Peyer's patch (tissue), 4 donors: ENCODE measurements around the gene POLDIP3. TPM values are rescaled to one million over a fixed set of nuclear protein-coding genes. Genes with fewer than 3 reads are reported as not detected.

Experiments
- DNase-seq, 3 donors: peaks; one replicate each; pipeline ENCODE4 v3.0.0-alpha.2; 2017 to 2019
- H3K27ac ChIP-seq, 4 donors: fragments of 200-600 bp; sonication (generic); one replicate each; pipeline ENCODE4 v1.5.1; 2016 to 2019
- H3K27me3 ChIP-seq, 2 donors: fragments of 200-600 bp; sonication (generic); one replicate each; pipeline ENCODE4 v1.5.1; 2019
- H3K36me3 ChIP-seq, 3 donors: fragments of 200-600 bp; sonication (generic); one replicate each; pipeline ENCODE4 v1.5.1; 2016 to 2019
- H3K4me1 ChIP-seq, 4 donors: fragments of 200-600 bp; sonication (generic); one replicate each; pipeline ENCODE4 v1.5.1; 2016 to 2019
- H3K4me3 ChIP-seq, 4 donors: fragments of 200-600 bp; sonication (generic); 1 replicate in 3 of 4; 2 replicates in 1 of 4; pipeline ENCODE4 v1.5.1; 2016 to 2019; ENCODE audit warnings: mild to moderate bottlenecking in 1 of 4
- H3K9me3 ChIP-seq, 4 donors: fragments of 200-600 bp; sonication (generic); one replicate each; pipeline ENCODE4 v1.5.1; 2016 to 2019; ENCODE audit warnings: mild to moderate bottlenecking in 1 of 4
- POLR2A ChIP-seq, 2 donors: fragments of 450-650 bp; IDR thresholded peaks; one replicate each; pipeline ENCODE4 v1.5.1; 2017; ENCODE audit warnings: antibody characterized with exemption in 2 of 2, mild to moderate bottlenecking in 2 of 2, moderate library complexity in 2 of 2
- total RNA-seq, 4 donors: library from RNA; depleted of rRNA; stranded (reverse); fragments of >200 nt; gene quantifications; one replicate each; pipeline ENCODE4 v1.1.0, GENCODE V29; 2016
- TF ChIP-seq, protein P1 (sequence below), 6 experiments: fragments of 450-650 bp in 4 of 6; fragments of 200-600 bp in 2 of 6; sonication (generic) in 1 of 6; IDR thresholded peaks; one replicate each; pipeline ENCODE4 v1.5.1; 2017 to 2019; ENCODE audit warnings: antibody characterized with exemption in 6 of 6, mild to moderate bottlenecking in 3 of 6, moderate library complexity in 1 of 6

POLDIP3 gene
- total RNA-seq, 4 donors from 2014 or later: 30.3 to 42.9 (median 38.0) TPM

DNA sequence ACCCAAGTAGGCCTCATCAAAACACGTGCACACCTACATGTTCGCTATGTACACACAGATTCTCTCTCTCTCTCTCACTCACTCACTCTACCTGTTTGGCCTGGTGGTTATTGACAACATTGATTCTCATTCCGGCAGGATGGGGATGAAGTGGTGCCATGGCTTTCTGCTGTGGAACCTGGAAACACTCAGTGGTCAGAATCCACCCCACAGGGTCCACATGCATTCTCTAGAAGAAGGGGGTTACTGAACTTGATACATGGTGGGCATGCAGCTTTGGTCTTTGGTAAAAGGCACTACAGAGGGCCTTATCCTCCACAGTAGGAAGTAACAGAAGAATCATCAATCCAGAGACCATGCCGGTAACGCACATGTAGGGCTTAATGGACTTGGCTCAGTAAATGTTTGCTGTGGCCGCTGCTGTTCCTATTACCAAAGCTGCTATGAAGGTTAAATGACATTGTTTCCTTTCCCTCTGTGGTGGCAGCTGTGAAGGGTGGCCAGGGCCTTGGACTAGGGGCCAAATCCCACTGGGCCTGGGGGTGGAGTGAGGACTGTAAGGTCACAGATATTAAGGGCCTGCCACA is 12.7 kb downstream of the POLDIP3 start:
- Histone ChIP-seq H3K27ac (peak overlapping the region in 1 of 4 donors; percentile 66), H3K36me3 (peaks cover 0 to 74% (median 0%) of the 10 kb centered on the region in 3 donors)

DNA sequence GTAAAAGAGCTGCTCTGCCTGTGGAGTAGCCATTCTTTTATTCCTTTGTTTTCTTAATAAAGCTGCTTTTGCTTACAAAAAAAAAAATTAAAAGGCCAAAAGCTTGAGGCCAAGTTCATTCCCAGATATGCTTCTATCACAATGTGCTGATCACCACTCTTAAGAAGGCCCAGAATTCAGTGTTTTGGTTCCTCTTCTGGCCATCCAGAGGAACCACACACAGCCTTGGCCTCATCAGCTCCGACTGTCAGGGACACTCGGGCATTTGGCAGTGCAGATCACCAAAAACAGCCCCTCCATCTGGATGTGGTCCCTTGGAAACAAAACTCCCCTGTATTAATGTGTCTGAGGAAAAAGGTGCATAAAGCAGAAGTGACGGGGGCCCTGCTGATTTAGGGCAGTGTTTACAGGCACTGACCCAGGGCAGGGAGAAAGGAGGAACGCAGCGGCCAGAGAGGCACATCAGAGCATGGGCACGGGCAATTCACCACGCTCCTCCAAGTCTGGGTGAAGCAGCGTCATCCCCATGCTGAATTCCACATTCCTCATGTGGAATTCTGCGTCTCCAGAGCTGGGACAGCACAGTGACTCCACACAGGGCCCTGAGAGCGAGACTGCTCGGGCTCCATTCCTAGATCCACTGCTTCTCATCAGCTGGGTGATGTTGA is 17.7 kb downstream of the POLDIP3 start:
- no peak for DNase-seq
- H3K9me3 ChIP-seq: no peaks in the 10 kb centered on the region
- no peaks in the 10 kb centered on the region for H3K27me3 ChIP-seq
- no peaks in the 10 kb centered on the region for H3K4me1 ChIP-seq
- TF ChIP-seq POLR2A (IDR thresholded peaks at IDR 0.05): no peak
- TF ChIP-seq, protein P1, sequence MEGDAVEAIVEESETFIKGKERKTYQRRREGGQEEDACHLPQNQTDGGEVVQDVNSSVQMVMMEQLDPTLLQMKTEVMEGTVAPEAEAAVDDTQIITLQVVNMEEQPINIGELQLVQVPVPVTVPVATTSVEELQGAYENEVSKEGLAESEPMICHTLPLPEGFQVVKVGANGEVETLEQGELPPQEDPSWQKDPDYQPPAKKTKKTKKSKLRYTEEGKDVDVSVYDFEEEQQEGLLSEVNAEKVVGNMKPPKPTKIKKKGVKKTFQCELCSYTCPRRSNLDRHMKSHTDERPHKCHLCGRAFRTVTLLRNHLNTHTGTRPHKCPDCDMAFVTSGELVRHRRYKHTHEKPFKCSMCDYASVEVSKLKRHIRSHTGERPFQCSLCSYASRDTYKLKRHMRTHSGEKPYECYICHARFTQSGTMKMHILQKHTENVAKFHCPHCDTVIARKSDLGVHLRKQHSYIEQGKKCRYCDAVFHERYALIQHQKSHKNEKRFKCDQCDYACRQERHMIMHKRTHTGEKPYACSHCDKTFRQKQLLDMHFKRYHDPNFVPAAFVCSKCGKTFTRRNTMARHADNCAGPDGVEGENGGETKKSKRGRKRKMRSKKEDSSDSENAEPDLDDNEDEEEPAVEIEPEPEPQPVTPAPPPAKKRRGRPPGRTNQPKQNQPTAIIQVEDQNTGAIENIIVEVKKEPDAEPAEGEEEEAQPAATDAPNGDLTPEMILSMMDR (IDR thresholded peaks at IDR 0.05): no peak
- H3K4me3 ChIP-seq: no peak overlapping the region
- H3K36me3 ChIP-seq: peaks cover 0 to 98% (median 0%) of the 10 kb centered on the region in 3 donors
- no peak overlapping the region for H3K27ac ChIP-seq

More for the DNA sequence above, 12.7 kb downstream of the POLDIP3 start:
- no peaks in the 10 kb centered on the region for H3K9me3 ChIP-seq
- no peak for DNase-seq
- H3K4me3 ChIP-seq: no peak overlapping the region
- TF ChIP-seq, protein P1 (IDR thresholded peaks at IDR 0.05): no peak
- TF ChIP-seq POLR2A (IDR thresholded peaks at IDR 0.05): no peak
- H3K27me3 ChIP-seq: no peaks in the 10 kb centered on the region
- H3K4me1 ChIP-seq: no peaks in the 10 kb centered on the region

DNA sequence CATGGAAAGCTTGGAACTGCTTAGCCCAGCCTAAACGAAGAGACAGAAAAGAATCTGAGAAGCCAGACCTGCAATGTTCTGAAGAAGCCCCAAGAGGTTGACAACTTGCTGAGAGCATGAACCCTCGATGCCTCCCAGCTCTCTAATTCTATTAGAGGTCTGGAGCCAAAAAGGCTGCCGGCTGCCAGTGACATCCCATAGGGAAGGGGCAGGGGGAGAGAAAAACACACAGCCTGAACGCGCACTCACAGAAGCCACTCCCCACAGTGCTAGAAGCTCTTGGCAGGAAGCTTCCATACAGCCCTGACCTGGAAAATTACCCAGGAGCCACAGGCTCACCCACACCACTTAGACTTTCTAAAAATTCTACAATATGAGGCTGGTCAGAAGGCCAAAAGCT is 18.3 kb downstream of the POLDIP3 start:
- DNase-seq: no peak
- TF ChIP-seq POLR2A (IDR thresholded peaks at IDR 0.05): no peak
- no peak overlapping the region for H3K27ac ChIP-seq
- peaks cover 0 to 98% (median 0%) of the 10 kb centered on the region in 3 donors for H3K36me3 ChIP-seq
- H3K27me3 ChIP-seq: no peaks in the 10 kb centered on the region
- no peaks in the 10 kb centered on the region for H3K9me3 ChIP-seq
- H3K4me3 ChIP-seq: no peak overlapping the region
- H3K4me1 ChIP-seq: no peaks in the 10 kb centered on the region

DNA sequence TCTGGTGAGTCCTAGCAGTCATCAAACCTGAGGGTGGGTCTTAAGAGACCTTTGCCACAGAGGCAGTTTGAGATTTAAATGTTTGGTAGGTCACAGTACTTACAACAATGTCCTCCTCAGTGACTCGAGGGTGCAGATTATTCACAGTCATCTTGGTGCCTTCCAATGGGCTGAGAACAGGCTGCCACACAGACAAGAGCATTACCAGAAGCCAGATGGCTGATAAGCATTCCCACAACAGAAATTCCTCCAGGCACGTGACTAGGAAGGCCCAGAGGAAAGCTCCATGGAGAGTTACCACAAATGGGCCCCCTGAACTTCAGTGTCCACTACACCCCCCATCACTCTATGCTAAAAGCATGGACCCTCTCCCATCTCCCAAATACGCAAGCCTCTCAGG is 19.2 kb downstream of the POLDIP3 start:
- no peaks in the 10 kb centered on the region for H3K4me1 ChIP-seq
- H3K27me3 ChIP-seq: no peaks in the 10 kb centered on the region
- no peak for TF ChIP-seq POLR2A (IDR thresholded peaks at IDR 0.05)
- TF ChIP-seq, protein P1 (IDR thresholded peaks at IDR 0.05): no peak
- no peak for DNase-seq
- no peak overlapping the region for H3K27ac ChIP-seq
- H3K4me3 ChIP-seq: no peak overlapping the region
- H3K9me3 ChIP-seq: no peaks in the 10 kb centered on the region
- peaks cover 0 to 98% (median 0%) of the 10 kb centered on the region in 3 donors for H3K36me3 ChIP-seq

DNA sequence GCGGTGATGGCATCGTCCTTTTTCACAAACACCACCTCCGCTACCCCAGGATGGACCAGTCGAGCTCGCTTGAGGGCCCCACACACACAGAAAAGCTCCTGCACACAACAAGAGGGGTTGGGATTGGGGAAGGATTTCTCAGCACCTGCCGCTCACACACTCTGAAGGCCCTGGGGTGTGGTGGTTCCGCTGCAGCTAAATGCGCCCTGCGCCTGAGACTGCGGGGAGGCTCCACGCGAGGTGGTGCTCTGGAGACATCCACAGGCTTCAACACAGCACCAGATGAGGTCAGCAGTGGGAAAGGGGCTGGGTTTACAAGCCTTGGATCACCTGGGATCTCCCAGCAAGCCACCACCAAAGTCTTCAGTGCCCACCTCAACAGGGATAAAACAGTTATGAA is 22.7 kb downstream of the POLDIP3 start:
- Histone ChIP-seq H3K36me3 (peaks cover 0 to 95% (median 0%) of the 10 kb centered on the region in 3 donors), H3K9me3 (no peaks in the 10 kb centered on the region), H3K4me1 (no peaks in the 10 kb centered on the region), H3K4me3 (no peak overlapping the region), H3K27ac (no peak overlapping the region), H3K27me3 (no peaks in the 10 kb centered on the region)
- no peak for TF ChIP-seq POLR2A (IDR thresholded peaks at IDR 0.05)
- TF ChIP-seq, protein P1 (IDR thresholded peaks at IDR 0.05): no peak
- DNase-seq: no peak

DNA sequence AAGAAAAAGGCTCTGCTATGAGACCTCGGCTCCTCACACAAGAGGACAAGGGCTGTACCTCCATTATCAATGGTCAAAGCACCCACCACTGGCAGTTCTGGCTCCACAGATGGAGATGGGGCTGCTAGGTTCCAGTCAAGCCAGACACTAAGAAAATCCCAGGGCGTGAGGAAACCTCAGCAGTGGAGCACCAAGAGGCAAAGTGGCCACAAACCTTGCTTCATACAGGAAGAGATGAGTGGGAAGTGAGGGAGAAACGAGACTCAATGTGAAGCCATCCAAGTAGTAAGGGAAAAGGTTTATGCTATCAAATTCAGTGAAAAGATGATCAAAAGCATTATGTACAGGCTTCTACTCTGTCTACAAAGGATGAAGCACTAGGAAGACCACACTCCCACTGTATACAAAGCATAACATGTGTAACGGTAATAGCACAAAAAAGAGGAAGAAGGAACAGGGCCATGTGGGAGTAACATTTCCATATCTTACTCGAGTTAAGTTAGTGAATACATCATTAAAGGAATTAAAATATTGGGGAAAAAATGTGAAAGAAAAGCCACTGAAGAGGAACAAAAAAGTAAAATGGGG is 27.0 kb downstream of the POLDIP3 start:
- no peak for DNase-seq
- H3K4me1 ChIP-seq: peaks cover 0 to under 1% (median 0%) of the 10 kb centered on the region in 4 donors
- no peak overlapping the region for H3K4me3 ChIP-seq
- H3K36me3 ChIP-seq: peaks cover 0 to 91% (median 0%) of the 10 kb centered on the region in 3 donors
- H3K27ac ChIP-seq: no peak overlapping the region
- TF ChIP-seq, protein P1 (IDR thresholded peaks at IDR 0.05): no peak
- TF ChIP-seq POLR2A (IDR thresholded peaks at IDR 0.05): no peak
- H3K9me3 ChIP-seq: no peaks in the 10 kb centered on the region
- H3K27me3 ChIP-seq: no peaks in the 10 kb centered on the region
